ENCODE data around the gene GPATCH2.
"Not testable (repeated sequence)": the region's sequence is repeated elsewhere in the genome, so short reads cannot be mapped to it uniquely, and the experiment has no call there.

The GPATCH2 gene

DNA sequence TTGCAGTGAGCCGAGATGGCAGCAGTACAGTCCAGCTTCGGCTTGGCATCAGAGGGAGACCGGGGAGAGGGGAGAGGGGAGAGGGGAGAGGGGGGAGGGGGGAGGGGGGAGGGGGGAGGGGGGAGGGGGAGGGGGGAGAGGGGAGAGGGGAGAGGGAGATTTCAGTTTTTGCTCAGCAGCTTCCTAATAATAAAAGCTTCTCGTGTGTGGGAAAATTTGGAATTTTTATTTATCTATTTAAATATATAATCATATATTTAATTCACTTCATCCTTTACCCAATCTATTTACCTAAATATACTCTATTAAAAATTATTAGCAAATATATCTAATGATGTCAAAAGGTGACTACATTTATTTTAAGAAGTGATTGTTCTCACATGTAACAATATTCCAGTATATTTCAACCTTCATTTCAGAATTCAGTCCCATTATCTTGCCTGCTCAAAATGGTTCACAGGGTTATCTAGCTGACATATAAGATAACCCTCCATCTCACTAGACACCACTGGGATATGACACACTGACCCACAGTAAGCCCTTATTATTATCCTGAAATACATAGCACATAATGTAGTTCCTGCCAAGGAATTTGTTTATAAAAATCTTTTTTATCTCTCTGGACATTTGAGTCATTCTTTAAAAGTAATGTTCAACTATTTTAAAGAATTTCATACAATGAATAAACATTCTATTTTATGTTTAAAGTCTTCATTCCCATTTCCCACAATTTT, 105.9 kb downstream of the GPATCH2 start:
- Histone ChIP-seq H2AFZ (ENCODE audit: low read length) (no peak overlapping the region), H3K9me3 (ENCODE audit: low read length) (no peaks in the 10 kb centered on the region), H3K4me2 (ENCODE audit: low read length) (no peak overlapping the region), H3K9me2 (ENCODE audit: low read depth, low read length) (no peaks in the 10 kb centered on the region), H3K27ac (ENCODE audit: low read depth, low read length, poor library complexity, severe bottlenecking) (no peak overlapping the region), H3K4me3 (ENCODE audit: low read depth, low read length, poor library complexity, severe bottlenecking) (no peak overlapping the region), H3K4me1 (ENCODE audit: insufficient read depth, low read length, severe bottlenecking) (no peaks in the 10 kb centered on the region), H3K27me3 (ENCODE audit: insufficient read depth, low read length) (no peaks in the 10 kb centered on the region), H3F3A (ENCODE audit: insufficient read depth, low read length) (no peaks in the 10 kb centered on the region), H4K20me1 (ENCODE audit: insufficient read depth, low read length) (no peaks in the 10 kb centered on the region), H3K9ac (ENCODE audit: low read length) (no peak overlapping the region), H3K79me2 (ENCODE audit: insufficient read depth, low read length) (no peaks in the 10 kb centered on the region), H3K36me3 (ENCODE audit: insufficient read depth, low read length) (no peaks in the 10 kb centered on the region)
- TF ChIP-seq, protein P1, sequence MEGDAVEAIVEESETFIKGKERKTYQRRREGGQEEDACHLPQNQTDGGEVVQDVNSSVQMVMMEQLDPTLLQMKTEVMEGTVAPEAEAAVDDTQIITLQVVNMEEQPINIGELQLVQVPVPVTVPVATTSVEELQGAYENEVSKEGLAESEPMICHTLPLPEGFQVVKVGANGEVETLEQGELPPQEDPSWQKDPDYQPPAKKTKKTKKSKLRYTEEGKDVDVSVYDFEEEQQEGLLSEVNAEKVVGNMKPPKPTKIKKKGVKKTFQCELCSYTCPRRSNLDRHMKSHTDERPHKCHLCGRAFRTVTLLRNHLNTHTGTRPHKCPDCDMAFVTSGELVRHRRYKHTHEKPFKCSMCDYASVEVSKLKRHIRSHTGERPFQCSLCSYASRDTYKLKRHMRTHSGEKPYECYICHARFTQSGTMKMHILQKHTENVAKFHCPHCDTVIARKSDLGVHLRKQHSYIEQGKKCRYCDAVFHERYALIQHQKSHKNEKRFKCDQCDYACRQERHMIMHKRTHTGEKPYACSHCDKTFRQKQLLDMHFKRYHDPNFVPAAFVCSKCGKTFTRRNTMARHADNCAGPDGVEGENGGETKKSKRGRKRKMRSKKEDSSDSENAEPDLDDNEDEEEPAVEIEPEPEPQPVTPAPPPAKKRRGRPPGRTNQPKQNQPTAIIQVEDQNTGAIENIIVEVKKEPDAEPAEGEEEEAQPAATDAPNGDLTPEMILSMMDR (IDR thresholded peaks at IDR 0.05; ENCODE audit: low read length): no peak
- no peak for TF ChIP-seq EZH2 (IDR thresholded peaks at IDR 0.05; ENCODE audit: borderline replicate concordance, low read length)

DNA sequence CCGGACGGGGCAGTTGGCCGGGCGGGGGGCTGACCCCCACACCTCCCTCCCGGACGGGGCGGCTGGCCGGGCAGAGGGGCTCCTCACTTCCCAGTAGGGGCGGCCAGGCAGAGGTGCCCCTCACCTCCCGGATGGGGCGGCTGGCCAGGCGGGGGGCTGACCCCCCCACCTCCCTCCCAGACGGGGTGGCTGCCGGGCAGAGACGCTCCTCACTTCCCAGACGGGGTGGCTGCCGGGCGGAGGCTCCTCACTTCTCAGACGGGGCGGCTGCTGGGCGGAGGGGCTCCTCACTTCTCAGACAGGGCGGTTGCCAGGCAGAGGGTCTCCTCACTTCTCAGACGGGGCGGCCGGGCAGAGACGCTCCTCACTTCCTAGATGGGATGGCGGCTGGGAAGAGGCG, 107.0 kb downstream of the GPATCH2 start:
- H3K36me3 ChIP-seq (ENCODE audit: insufficient read depth, low read length); H3K27ac ChIP-seq (ENCODE audit: low read depth, low read length, poor library complexity, severe bottlenecking); H3K9me2 ChIP-seq (ENCODE audit: low read depth, low read length); H3K4me3 ChIP-seq (ENCODE audit: low read depth, low read length, poor library complexity, severe bottlenecking); H3K27me3 ChIP-seq (ENCODE audit: insufficient read depth, low read length); H3K4me2 ChIP-seq (ENCODE audit: low read length); H3K4me1 ChIP-seq (ENCODE audit: insufficient read depth, low read length, severe bottlenecking); H4K20me1 ChIP-seq (ENCODE audit: insufficient read depth, low read length); H3K79me2 ChIP-seq (ENCODE audit: insufficient read depth, low read length); H3K9me3 ChIP-seq (ENCODE audit: low read length); H2AFZ ChIP-seq (ENCODE audit: low read length); H3K9ac ChIP-seq (ENCODE audit: low read length); H3F3A ChIP-seq (ENCODE audit: insufficient read depth, low read length): not testable (repeated sequence)

DNA sequence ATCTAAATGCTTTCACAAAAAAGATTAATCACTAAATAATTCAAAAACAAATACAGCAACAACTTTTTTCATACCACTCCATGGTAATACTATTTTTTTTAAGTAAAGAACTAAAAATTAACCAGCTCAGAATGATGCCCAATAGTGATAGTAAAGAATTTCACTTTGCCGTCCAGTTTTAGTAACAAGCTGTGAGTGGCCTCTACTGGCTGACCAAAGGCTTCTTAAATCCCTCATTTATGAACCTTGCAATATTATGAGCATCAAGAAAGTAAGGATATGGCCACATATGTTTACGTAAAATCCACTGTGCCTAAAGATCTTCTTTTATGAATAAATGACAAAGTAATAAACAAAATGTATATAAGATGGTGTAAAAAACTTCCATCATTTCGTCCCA, 108.6 kb downstream of the GPATCH2 start:
- Histone ChIP-seq H3K79me2 (ENCODE audit: insufficient read depth, low read length) (no peaks in the 10 kb centered on the region), H3K9me3 (ENCODE audit: low read length) (no peaks in the 10 kb centered on the region), H3K27ac (ENCODE audit: low read depth, low read length, poor library complexity, severe bottlenecking) (no peak overlapping the region), H3K4me1 (ENCODE audit: insufficient read depth, low read length, severe bottlenecking) (no peaks in the 10 kb centered on the region), H3K4me3 (ENCODE audit: low read depth, low read length, poor library complexity, severe bottlenecking) (no peak overlapping the region), H3K36me3 (ENCODE audit: insufficient read depth, low read length) (no peaks in the 10 kb centered on the region), H3K4me2 (ENCODE audit: low read length) (no peak overlapping the region), H3K9me2 (ENCODE audit: low read depth, low read length) (no peaks in the 10 kb centered on the region), H3K27me3 (ENCODE audit: insufficient read depth, low read length) (no peaks in the 10 kb centered on the region), H3K9ac (ENCODE audit: low read length) (no peak overlapping the region), H4K20me1 (ENCODE audit: insufficient read depth, low read length) (no peaks in the 10 kb centered on the region), H3F3A (ENCODE audit: insufficient read depth, low read length) (no peaks in the 10 kb centered on the region), H2AFZ (ENCODE audit: low read length) (no peak overlapping the region)
- TF ChIP-seq, protein P1 (IDR thresholded peaks at IDR 0.05; ENCODE audit: low read length): no peak

DNA sequence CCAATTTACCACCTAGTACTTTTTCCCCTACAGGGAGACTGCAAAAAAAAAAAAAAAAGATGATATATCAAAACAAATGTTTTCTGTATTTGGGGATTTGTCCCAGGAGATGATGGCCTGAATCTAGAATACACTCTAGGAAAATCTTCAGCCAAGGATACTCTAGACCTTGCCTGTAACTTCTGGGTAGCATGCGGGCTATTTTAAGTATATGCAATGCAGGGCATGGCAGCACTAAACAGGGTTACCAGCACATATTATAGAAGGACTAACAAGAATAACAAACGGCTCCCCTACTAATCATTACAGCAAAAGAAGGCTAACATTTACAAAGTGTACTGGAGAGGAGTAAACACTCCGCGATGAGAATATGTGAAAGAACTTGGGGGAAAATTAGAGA, 109.6 kb downstream of the GPATCH2 start:
- Histone ChIP-seq H3K27ac (ENCODE audit: low read depth, low read length, poor library complexity, severe bottlenecking) (no peak overlapping the region), H3K4me3 (ENCODE audit: low read depth, low read length, poor library complexity, severe bottlenecking) (no peak overlapping the region), H3F3A (ENCODE audit: insufficient read depth, low read length) (no peaks in the 10 kb centered on the region), H3K9me2 (ENCODE audit: low read depth, low read length) (no peaks in the 10 kb centered on the region), H3K4me2 (ENCODE audit: low read length) (no peak overlapping the region), H2AFZ (ENCODE audit: low read length) (no peak overlapping the region), H3K79me2 (ENCODE audit: insufficient read depth, low read length) (no peaks in the 10 kb centered on the region), H3K9ac (ENCODE audit: low read length) (no peak overlapping the region), H3K4me1 (ENCODE audit: insufficient read depth, low read length, severe bottlenecking) (no peaks in the 10 kb centered on the region), H4K20me1 (ENCODE audit: insufficient read depth, low read length) (no peaks in the 10 kb centered on the region), H3K27me3 (ENCODE audit: insufficient read depth, low read length) (no peaks in the 10 kb centered on the region), H3K9me3 (ENCODE audit: low read length) (no peaks in the 10 kb centered on the region), H3K36me3 (ENCODE audit: insufficient read depth, low read length) (no peaks in the 10 kb centered on the region)
- TF ChIP-seq, protein P1 (IDR thresholded peaks at IDR 0.05; ENCODE audit: low read length): no peak
- no peak for TF ChIP-seq EZH2 (IDR thresholded peaks at IDR 0.05; ENCODE audit: borderline replicate concordance, low read length)
